HG02884 (cell line): ENCODE results near the gene DDTL.
"Not testable (repeated sequence)": the region's sequence is repeated elsewhere in the genome, so short reads cannot be mapped to it uniquely, and the experiment has no call there.

ENCODE experiments used
- ATAC-seq: cut with Tn5 transposase; IDR thresholded peaks from one replicate; pipeline ENCODE4 v1.9.1; 2021; ENCODE audit warnings: mild to moderate bottlenecking, moderate library complexity; ENCODE audit not compliant: unreplicated experiment

The DDTL gene

GRCh38 chr22:23966568-23966967 lies at the start of gene DDTL:
Gene DDTL, plus strand, starts transcription at chr22:23966888. Its CDS starts 27 bp downstream, at chr22:23966915.
- ATAC-seq: peak; percentile 92

- ATAC-seq: not testable (repeated sequence)
Observed at GRCh38 chr22:23920267-23920611, 46.4 kb upstream of the DDTL start.

- not testable (repeated sequence) for ATAC-seq
Observed at GRCh38 chr22:23921586-23922201, 45.0 kb upstream of the DDTL start.

- ATAC-seq: no peak
Observed at GRCh38 chr22:23922921-23923320, 43.8 kb upstream of the DDTL start.

- no peak for ATAC-seq
Observed at GRCh38 chr22:23925020-23925606, 41.6 kb upstream of the DDTL start.

GRCh38 chr22:23926561-23926960 lies 40.1 kb upstream of the DDTL start:
- no peak for ATAC-seq

- ATAC-seq: no peak
Observed at GRCh38 chr22:23938328-23939016, 28.2 kb upstream of the DDTL start.

- no peak for ATAC-seq
Observed at GRCh38 chr22:23939017-23939357, 27.7 kb upstream of the DDTL start.

GRCh38 chr22:23940166-23940565 lies 26.5 kb upstream of the DDTL start:
- ATAC-seq: not testable (repeated sequence)

GRCh38 chr22:23947391-23947790 lies 19.3 kb upstream of the DDTL start:
- not testable (repeated sequence) for ATAC-seq

GRCh38 chr22:23949764-23950163 lies 16.9 kb upstream of the DDTL start:
- not testable (repeated sequence) for ATAC-seq

- not testable (repeated sequence) for ATAC-seq
Observed at GRCh38 chr22:23951383-23951782, 15.3 kb upstream of the DDTL start.

GRCh38 chr22:23952794-23953405 lies 13.8 kb upstream of the DDTL start:
- not testable (repeated sequence) for ATAC-seq

- not testable (repeated sequence) for ATAC-seq
Observed at GRCh38 chr22:23953485-23953884, 13.2 kb upstream of the DDTL start.

GRCh38 chr22:23954193-23954990 lies 12.3 kb upstream of the DDTL start:
- not testable (repeated sequence) for ATAC-seq

GRCh38 chr22:23954991-23955305 lies 11.7 kb upstream of the DDTL start:
- not testable (repeated sequence) for ATAC-seq

GRCh38 chr22:23955886-23956285 lies 10.8 kb upstream of the DDTL start:
- not testable (repeated sequence) for ATAC-seq

GRCh38 chr22:23956301-23956900 lies 10.3 kb upstream of the DDTL start:
- not testable (repeated sequence) for ATAC-seq

- not testable (repeated sequence) for ATAC-seq
Observed at GRCh38 chr22:23961084-23961771, 5.5 kb upstream of the DDTL start, which contains the start of gene GSTT2B. Gene GSTT2B, minus strand, starts transcription at chr22:23961195. Its CDS starts 64 bp downstream, at chr22:23961131.

- not testable (repeated sequence) for ATAC-seq
Observed at GRCh38 chr22:23966094-23966493, 594 bp upstream of the DDTL start.
